Activated T-helper 1 cell treated with Interleukin-2 at 50 U/mL for 16 hours (primary cell): ENCODE measurements around the gene RANGAP1.

Experiments used
- DNase-seq: peaks from one replicate; pipeline ENCODE4 v3.0.0-alpha.2; 2020; ENCODE audit warnings: low read depth

Gene RANGAP1

DNA sequence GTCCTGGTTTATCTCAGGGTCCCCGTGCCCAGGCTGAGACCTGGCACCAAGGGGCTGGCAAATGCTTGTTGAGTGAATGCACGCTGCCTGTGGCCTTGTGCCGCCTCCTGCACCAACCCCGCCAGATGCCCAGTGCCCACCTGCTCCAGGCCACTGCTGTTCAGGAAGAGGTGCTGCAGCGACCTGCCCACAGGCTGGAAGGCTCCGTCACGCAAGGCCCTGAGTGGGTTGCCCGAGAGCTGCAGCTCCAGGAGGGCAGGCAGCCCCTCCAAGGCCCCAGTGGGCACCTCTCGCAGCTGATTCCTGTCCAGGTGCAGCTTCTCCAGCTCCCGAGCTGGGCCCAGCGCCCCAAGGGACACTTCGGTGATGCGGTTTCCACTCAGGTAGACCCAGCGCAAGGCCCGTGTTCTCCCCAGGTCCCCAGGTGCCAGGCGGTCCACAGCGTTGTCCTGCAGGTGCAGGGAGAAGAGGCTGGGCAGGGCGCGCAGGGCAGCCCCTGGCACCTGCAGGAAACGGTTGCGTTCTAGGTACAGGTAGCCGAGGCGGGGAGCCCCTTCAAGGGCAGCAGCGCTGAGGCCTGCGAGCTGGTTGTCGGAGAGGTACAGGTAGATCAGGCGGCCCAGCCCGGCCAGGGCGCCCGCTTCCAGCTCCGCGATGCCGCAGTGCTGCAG lies 48.8 kb downstream of the RANGAP1 start:
- no peak for DNase-seq

- DNase-seq, result no peak
These were observed 50.9 kb downstream of the RANGAP1 start for GRCh38 chr22:41234815-41235695.

DNA sequence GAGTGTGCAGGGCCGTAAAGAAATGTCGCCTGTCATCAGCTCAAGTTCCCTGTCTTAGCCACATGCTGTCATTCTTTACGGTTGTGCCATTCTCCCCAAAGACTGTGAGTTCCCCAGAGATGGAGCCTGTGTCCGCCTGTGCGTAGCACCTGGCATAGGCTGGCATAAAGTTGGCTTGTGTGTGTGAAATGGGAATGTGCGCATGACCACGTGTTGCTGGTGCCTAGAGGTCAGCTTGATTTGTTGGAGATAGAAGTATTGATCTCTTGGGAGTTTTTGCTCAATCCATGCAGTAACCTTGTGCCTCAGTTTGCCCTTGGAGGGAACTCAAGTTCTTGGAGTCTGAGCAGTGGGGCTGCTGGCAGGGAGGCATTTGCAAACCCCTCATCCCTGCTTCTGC lies 54.6 kb downstream of the RANGAP1 start:
- no peak for DNase-seq

GRCh38 chr22:41230401-41230785 lies 55.6 kb downstream of the RANGAP1 start:
- DNase-seq, result no peak

- DNase-seq, result no peak
These were observed 56.1 kb downstream of the RANGAP1 start for GRCh38 chr22:41229730-41230400.

- DNase-seq, result no peak
These were observed 56.8 kb downstream of the RANGAP1 start for GRCh38 chr22:41229215-41229614.

- no peak for DNase-seq
These were observed 59.0 kb downstream of the RANGAP1 start for GRCh38 chr22:41226723-41227655.

DNA sequence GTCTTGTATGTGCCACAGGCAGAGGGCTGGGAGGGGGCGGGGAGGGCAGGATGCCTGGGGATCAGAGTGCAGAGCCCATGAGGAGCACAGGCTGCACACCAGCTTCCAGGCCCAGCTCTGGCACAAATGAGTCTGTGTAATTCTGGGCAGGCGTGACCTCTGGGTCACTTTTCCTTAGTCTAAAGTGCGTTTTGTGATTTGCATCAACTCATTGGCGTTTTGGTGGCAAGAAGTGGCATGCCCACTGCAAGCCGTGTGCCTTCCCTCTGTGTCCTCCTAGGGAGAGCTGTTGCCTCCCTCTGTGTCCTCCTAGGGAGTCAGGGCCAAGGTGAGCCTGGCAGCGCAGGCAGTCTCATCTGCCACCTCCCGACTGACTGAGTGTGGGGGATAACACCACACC lies 62.5 kb downstream of the RANGAP1 start:
- DNase-seq, result no peak

GRCh38 chr22:41222846-41223507 lies 63.0 kb downstream of the RANGAP1 start:
- no peak for DNase-seq

DNA sequence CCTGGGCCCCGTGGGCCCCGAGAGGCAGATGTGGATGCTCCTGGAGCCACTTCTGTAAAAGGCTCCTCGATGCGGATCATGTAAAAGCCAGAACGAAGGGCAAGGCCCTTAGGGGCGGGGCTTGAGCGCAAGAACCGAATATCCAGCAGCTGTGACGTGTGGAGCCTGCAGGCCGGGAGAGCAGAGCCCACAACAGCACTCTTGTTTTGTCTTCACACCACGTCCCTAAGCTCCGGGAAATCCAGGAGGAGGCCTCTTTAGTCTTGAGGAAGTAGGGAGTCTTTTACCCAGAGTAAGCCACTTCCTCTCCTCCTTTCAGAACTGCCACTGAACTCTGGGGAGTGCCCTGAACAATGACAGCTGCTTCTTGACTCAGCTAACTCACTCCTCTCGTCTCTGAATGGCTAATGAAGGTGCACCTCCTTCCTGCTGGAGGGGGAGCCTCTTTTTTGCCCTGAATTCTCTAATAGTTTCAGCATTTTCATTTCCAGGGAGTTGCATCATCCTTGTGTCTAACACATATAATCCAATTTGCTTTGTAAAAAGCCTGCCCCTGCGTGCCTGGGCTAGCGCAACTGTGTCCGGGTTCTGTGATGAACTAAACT lies 68.3 kb downstream of the RANGAP1 start:
- no peak for DNase-seq

GRCh38 chr22:41216984-41217383 lies 69.0 kb downstream of the RANGAP1 start:
- DNase-seq, result no peak

DNA sequence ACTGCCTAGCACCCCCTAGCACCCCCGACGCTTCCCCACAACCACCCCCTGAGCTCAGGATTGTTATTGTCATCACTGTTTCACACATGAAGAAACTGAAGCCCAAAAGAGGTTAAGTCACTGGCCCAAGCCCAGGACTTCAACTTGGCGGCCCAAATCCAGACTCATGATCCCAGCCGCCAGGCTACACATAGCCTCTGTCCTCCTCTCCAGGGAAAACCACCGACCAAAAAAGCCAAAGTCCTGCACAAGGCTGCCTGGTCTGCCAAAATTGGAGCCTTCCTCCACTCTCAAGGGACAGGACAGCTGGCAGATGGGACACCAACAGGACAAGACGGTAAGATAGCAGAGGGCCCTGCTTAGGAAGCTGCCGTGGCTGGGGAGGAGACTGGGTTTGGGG lies 70.1 kb downstream of the RANGAP1 start:
- no peak for DNase-seq

DNA sequence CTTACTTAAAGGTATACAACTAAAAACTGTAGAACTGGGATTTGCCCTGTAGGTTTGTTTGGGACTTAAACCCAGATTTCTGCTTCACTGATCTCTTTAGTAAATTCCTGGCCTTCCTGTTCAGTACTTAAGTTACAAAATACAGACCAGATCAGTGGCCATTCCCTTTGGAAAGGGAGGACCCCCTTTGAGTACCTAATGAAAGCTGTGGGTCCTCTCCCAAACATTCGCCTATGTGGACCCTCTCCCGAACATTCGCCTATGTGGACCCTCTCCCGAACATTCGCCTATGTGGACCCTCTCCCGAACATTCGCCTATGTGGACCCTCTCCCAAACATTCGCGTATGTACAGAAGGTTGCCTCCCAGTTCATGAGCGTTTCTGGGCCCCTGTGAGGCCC lies 70.6 kb downstream of the RANGAP1 start:
- no peak for DNase-seq

DNA sequence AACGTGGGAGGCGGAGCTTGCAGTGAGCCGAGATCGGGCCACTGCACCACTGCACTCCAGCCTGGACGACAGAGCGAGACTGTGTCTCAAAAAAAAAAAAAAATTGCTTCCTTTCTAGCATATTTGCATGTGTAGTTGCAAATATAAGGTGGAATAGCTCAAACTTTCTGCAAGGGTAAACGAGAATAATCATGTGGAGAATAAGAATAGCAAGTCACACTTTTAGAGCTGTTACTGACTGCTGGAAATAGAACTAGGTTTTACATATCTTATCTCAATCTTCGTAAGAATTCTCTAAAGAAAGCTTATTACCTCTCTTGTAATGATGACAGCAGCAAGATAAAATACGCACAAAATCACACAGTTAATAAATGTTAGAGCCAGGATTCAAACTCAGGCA lies 79.3 kb downstream of the RANGAP1 start:
- no peak for DNase-seq

- DNase-seq, result peak; percentile 96
These were observed 80.7 kb downstream of the RANGAP1 start, which contains the start of gene L3MBTL2 for GRCh38 chr22:41204992-41205900. Gene L3MBTL2, plus strand, starts transcription at chr22:41205312. Its CDS starts 51 bp downstream, at chr22:41205363.

- DNase-seq, result no peak
These were observed 81.9 kb downstream of the RANGAP1 start for GRCh38 chr22:41204066-41204465.

- DNase-seq, result no peak
These were observed 82.9 kb downstream of the RANGAP1 start for GRCh38 chr22:41203118-41203517.

DNA sequence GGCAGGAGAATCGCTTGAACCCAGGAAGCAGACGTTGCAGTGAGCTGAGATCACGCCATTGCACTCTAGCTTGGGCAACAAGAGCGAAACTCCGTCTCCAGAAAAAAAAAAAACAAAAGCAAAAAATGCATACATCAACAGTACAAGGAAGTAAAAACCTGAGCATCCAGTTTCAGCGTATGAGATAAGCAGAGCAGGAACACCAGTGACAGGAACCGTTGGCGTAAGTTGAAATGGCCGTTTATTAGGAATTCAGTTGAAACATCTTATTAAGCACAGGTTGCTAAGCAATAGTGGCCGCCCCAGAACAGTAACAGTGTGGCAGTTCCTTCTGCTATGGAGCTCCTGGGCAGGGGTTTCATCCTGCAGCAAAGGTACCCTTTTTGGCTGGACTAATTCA lies 84.8 kb downstream of the RANGAP1 start:
- DNase-seq, result no peak

- DNase-seq, result peak; percentile 32
These were observed 87.9 kb downstream of the RANGAP1 start for GRCh38 chr22:41198027-41198580.
